SHP77 treated with DMSO at 0.1 percent for 48 hours (cell line): ENCODE data around the gene OPN1MW2.
"Not testable (repeated sequence)": the region's sequence is repeated elsewhere in the genome, so short reads cannot be mapped to it uniquely, and the experiment has no call there.

Source experiments
- DNase-seq: peaks from one replicate; lab custom pipeline; 2025; lab: John Stamatoyannopoulos, UW

The OPN1MW2 gene

DNA sequence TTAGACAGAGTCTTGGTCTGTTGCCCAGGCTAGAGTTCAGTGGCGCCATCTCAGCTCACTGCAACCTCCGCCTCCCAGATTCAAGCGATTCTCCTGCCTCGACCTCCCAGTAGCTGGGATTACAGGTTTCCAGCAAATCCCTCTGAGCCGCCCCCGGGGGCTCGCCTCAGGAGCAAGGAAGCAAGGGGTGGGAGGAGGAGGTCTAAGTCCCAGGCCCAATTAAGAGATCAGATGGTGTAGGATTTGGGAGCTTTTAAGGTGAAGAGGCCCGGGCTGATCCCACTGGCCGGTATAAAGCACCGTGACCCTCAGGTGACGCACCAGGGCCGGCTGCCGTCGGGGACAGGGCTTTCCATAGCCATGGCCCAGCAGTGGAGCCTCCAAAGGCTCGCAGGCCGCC lies at the start of gene OPN1MW2:
Gene OPN1MW2 (plus strand): TSS at position 301 of the 400 bp plus-strand sequence. CDS start 60 bp downstream, at position 361.
- DNase-seq, result not testable (repeated sequence)

DNA sequence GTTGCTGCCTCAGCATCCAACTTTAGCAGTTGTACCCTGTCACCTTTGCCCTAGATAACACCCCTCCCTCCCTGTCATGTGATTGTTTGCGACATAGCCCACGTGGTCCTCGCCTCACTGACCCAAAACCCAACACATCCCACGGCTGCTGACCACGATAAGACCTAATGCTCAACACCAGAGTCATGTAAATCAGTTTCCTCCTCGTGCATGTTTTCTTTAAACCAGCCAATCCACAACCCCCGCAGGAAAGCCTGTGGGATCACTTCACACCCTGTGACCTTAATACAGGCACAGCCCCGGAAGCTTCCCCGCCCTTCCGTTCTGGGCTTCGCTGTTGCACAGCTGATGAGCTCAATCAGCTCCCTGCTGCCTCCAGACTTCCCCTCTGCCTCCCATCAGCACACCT lies 47.0 kb upstream of the OPN1MW2 start:
- DNase-seq, result not testable (repeated sequence)

DNA sequence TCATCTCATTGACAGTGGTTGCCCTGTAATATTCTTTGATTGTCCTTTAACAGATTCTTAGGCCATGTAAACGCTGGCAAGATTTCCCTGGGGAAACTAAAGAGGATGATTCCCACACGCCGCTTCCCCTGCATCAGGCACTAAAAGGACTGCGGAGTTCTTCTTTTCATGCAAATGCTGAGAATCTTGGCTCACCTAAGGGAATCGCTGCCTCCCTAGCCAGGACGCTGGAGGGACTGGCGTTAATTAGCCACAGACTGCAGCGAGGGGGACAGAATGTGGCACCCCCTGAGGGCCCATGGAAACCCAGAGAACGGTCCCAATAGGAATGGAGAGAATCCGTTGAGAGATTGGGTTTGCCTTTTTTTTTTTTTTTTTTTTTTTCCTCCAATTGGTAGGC lies 45.2 kb upstream of the OPN1MW2 start:
- not testable (repeated sequence) for DNase-seq

DNA sequence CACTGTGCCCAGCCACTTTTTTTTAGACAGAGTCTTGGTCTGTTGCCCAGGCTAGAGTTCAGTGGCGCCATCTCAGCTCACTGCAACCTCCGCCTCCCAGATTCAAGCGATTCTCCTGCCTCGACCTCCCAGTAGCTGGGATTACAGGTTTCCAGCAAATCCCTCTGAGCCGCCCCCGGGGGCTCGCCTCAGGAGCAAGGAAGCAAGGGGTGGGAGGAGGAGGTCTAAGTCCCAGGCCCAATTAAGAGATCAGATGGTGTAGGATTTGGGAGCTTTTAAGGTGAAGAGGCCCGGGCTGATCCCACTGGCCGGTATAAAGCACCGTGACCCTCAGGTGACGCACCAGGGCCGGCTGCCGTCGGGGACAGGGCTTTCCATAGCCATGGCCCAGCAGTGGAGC lies 37.3 kb upstream of the OPN1MW2 start, which contains the start of gene OPN1MW:
Gene OPN1MW (plus strand): TSS at position 301 of the 400 bp plus-strand sequence. CDS start 82 bp downstream, at position 383.
- DNase-seq, result not testable (repeated sequence)

DNA sequence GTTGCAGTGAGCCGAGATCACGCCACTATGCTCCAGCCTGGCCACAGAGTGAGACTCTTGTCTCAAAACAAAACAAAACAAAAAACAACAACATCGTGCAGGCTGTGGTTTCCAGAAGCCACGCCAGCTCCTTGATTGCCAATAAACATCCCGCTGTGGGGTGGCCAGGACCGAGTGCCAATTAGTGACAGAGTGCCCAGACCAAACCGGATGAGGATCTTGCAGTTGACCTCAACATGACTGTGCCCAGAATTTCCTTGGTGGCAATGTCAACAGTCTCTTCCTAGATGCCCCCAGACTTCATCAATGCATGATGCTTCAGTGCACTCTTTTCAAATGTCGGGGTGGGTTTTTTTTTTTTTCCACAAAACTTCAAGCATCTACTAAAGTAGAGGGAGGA lies 35.8 kb upstream of the OPN1MW2 start:
- DNase-seq, result not testable (repeated sequence)

DNA sequence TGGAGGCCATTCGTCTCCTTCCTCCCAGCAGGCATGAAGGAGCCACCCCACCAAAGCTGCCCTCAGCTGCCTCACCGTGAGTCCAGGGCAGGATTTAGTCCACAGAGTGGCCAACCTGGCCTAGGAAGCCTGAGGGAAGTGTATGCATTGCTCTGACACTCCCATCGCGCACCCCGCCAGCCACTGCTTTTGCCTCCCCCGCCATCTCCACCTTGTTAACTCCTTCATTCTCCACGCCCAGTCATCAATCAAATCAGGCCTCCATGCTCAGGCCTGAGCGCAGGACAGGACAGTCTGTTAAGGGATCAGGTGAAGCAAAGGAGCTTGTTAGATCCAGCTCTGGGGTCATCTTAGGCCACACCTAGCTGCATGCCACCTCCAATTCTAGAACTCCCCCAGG lies 26.7 kb upstream of the OPN1MW2 start:
- not testable (repeated sequence) for DNase-seq

DNA sequence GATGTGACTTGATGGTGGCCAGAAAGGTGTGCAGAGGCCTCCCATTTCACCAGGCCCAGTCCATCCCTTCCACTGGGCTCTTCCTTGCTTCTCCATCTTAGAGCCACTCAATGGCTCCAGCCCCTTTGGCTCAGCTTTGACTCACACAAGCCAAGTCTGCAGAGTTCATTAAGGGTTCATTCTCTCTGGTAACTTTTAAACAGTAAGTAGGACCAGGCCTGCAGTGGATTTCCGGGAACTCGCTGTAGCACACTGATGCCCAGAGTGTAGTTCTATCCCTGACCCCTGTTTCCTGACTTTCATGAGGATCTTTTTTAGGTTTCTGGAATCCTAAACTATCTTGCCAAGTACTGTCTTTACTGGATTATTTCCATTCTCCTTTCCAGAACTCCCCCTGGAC lies 25.2 kb upstream of the OPN1MW2 start:
- not testable (repeated sequence) for DNase-seq

DNA sequence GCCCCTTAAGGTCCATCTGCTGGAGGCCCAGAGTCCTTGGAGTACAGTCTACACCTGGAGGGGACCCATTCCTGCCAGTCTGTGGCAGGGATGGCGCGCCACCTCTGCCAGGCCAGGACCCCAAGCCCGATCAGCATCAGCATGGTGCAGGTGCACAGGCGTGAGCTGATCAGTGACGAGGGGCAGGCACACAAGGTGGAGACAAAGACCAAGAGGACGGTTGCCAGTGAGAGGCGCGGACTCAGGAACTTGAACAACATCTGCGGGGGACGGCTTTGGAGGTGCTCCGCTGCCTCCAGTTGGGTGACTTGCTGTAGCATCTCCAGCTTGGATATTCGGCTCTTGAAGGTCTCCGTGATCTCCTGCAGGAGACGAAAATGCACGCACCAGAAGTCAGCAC lies 23.1 kb upstream of the OPN1MW2 start:
- DNase-seq, result not testable (repeated sequence)

DNA sequence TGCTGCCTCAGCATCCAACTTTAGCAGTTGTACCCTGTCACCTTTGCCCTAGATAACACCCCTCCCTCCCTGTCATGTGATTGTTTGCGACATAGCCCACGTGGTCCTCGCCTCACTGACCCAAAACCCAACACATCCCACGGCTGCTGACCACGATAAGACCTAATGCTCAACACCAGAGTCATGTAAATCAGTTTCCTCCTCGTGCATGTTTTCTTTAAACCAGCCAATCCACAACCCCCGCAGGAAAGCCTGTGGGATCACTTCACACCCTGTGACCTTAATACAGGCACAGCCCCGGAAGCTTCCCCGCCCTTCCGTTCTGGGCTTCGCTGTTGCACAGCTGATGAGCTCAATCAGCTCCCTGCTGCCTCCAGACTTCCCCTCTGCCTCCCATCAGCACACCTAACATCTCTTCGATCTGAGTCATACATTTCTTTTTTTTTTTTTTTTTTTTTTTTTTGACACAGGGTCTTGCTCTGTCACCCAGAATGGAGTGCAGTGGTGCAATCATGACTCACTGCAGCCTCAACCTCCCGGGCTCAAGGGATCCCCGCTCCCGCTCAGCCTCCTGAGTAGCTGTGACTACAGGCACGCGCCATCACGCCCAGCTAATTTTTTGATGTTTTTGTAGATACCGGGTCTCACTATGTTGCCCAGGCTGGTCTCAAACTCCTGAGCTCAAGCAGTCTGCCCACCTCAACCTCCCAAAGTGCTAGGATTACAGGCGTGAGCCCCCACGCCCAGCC lies 9.7 kb upstream of the OPN1MW2 start:
- DNase-seq, result not testable (repeated sequence)

DNA sequence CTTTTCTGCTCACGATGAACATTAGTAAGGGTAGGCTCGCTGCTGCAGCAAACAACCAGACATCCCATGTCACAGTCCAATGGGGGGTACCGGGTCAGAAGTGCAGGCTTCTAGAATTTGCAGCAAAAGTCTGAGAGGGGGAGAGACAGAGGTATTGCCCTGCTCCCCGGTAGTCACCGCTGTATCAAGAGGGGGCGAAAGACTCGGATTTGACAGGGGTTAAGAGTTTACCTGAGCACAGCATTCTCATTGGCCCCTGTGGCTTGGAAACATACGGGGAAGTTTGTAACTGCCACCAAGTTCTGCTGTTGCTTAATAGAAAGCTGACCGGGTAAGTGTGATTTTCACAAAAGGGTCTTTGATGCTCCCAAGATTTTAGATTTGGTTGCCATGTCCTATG lies 8.5 kb upstream of the OPN1MW2 start:
- not testable (repeated sequence) for DNase-seq

DNA sequence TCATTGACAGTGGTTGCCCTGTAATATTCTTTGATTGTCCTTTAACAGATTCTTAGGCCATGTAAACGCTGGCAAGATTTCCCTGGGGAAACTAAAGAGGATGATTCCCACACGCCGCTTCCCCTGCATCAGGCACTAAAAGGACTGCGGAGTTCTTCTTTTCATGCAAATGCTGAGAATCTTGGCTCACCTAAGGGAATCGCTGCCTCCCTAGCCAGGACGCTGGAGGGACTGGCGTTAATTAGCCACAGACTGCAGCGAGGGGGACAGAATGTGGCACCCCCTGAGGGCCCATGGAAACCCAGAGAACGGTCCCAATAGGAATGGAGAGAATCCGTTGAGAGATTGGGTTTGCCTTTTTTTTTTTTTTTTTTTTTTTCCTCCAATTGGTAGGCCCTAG lies 8.1 kb upstream of the OPN1MW2 start:
- not testable (repeated sequence) for DNase-seq

DNA sequence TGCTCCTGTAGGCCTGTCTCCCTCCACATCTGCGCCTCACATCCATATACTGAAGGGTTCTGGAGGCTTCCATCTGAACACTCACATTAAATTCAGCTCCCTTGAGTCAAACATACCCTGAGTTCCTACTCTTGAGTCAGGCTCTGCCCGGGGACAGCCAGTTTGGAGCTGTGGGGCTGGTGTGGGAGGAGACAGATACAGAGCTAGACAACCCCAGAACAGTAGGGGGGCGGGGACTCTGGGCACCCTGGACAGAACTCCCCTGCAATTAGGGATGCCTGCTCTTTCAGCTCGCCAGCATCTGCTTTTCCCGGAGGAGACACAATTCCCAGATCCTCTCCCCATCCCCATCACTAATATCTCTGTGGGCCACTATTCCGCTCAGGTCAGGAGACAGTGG lies 5.7 kb downstream of the OPN1MW2 start:
- DNase-seq, result not testable (repeated sequence)

DNA sequence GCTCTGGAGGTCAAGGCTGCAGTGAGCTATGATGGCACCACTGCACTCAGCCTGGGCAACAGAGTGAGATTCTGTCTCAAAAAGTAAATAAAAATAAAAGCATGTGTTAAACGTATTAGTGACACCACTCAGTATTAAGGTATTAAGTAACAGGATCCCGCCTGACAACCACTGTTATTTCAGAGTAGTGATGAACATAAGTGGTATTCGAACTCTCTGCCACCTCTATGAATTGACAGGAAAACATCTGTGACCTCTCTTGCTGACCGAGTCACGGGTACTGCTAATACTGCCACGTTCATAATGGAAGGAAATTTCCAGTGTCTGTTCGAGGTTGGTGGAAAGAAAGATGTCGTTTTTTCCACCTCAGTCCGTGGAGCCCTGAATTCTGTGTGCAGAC lies 7.2 kb downstream of the OPN1MW2 start:
- DNase-seq, result not testable (repeated sequence)

DNA sequence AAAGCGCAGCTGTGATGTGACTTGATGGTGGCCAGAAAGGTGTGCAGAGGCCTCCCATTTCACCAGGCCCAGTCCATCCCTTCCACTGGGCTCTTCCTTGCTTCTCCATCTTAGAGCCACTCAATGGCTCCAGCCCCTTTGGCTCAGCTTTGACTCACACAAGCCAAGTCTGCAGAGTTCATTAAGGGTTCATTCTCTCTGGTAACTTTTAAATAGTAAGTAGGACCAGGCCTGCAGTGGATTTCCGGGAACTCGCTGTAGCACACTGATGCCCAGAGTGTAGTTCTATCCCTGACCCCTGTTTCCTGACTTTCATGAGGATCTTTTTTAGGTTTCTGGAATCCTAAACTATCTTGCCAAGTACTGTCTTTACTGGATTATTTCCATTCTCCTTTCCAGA lies 11.9 kb downstream of the OPN1MW2 start:
- not testable (repeated sequence) for DNase-seq

DNA sequence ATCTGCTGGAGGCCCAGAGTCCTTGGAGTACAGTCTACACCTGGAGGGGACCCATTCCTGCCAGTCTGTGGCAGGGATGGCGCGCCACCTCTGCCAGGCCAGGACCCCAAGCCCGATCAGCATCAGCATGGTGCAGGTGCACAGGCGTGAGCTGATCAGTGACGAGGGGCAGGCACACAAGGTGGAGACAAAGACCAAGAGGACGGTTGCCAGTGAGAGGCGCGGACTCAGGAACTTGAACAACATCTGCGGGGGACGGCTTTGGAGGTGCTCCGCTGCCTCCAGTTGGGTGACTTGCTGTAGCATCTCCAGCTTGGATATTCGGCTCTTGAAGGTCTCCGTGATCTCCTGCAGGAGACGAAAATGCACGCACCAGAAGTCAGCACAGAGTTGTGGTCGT lies 14.1 kb downstream of the OPN1MW2 start:
- DNase-seq, result not testable (repeated sequence)

DNA sequence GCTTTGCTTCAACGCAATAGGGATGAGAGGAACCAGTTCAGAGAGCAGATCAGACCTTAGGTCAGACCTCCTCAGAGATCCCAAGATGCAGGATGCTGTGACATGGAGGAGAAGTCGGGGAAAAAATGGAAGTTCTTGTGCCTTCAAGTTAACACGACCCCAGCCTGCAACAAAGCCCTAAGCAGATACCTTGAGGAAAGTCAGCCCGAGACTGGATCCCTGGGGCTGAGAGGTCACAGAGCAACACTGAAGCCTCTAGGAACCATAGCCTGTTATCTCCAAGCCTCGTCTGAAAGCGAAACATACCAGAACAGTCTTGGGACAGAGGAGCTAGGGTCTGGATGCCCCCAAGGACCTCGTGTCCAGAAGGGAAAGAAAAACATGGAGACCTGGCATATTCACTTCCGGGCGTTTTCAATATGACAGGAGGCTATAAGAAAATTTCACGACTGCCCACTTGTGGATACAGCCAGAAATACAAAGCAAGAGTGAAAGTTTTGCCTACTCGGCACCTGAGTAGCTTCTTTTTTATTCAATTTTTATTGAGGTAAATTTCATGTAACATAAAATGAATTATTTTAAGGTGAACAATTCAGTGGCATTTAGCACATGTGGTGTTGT lies 19.5 kb downstream of the OPN1MW2 start:
- DNase-seq, result not testable (repeated sequence)

DNA sequence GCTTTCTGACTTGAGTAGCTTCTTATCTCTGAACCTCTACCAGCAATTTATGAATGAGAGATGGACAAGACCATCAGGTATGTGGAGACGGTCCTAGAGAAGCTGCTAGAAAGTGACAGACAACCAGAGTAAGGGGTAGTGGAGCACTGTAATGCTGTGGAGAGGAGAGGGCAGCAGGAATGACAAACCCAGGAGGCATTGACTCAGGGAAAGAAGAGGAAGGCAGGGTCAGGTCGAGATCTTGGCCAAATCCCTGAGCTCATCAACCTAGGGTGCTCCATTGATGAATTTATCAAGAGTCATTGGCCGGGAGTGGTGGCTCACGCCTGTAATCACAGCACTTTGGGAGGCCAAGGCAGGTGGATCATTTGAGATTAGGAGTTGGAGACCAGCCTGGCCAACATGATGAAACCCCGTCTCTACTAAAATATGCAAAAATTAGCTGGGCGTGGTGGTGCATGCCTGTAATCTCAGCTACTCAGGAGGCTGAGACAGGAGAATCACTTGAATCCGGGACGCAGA lies 20.5 kb downstream of the OPN1MW2 start:
- not testable (repeated sequence) for DNase-seq

DNA sequence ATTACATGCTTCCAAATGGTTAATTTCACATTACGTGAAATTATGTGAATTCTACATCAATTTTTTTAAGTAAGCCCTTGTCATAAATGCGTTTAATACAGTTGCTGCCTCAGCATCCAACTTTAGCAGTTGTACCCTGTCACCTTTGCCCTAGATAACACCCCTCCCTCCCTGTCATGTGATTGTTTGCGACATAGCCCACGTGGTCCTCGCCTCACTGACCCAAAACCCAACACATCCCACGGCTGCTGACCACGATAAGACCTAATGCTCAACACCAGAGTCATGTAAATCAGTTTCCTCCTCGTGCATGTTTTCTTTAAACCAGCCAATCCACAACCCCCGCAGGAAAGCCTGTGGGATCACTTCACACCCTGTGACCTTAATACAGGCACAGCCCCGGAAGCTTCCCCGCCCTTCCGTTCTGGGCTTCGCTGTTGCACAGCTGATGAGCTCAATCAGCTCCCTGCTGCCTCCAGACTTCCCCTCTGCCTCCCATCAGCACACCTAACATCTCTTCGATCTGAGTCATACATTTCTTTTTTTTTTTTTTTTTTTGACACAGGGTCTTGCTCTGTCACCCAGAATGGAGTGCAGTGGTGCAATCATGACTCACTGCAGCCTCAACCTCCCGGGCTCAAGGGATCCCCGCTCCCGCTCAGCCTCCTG lies 28.0 kb downstream of the OPN1MW2 start:
- not testable (repeated sequence) for DNase-seq

DNA sequence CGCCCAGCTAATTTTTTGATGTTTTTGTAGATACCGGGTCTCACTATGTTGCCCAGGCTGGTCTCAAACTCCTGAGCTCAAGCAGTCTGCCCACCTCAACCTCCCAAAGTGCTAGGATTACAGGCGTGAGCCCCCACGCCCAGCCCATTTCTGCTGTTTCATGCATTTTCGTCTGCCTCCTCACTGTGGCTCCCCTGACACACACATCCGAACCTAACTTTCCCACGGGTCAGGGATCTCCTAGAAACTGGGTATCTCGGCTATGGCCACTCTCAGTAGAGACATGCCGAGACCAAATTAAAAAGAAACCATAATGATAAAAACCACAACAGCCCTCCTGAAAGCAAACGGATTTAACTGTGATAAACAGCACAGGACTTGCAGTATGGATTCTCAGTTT lies 28.5 kb downstream of the OPN1MW2 start:
- DNase-seq, result not testable (repeated sequence)

DNA sequence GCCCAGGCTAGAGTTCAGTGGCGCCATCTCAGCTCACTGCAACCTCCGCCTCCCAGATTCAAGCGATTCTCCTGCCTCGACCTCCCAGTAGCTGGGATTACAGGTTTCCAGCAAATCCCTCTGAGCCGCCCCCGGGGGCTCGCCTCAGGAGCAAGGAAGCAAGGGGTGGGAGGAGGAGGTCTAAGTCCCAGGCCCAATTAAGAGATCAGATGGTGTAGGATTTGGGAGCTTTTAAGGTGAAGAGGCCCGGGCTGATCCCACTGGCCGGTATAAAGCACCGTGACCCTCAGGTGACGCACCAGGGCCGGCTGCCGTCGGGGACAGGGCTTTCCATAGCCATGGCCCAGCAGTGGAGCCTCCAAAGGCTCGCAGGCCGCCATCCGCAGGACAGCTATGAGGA lies 37.7 kb downstream of the OPN1MW2 start, which contains the start of gene OPN1MW3:
Gene OPN1MW3 (plus strand): TSS at position 301 of the 400 bp plus-strand sequence. CDS start 38 bp downstream, at position 339.
- DNase-seq, result not testable (repeated sequence)

DNA sequence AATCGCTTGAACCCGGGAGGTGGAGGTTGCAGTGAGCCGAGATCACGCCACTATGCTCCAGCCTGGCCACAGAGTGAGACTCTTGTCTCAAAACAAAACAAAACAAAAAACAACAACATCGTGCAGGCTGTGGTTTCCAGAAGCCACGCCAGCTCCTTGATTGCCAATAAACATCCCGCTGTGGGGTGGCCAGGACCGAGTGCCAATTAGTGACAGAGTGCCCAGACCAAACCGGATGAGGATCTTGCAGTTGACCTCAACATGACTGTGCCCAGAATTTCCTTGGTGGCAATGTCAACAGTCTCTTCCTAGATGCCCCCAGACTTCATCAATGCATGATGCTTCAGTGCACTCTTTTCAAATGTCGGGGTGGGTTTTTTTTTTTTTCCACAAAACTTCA lies 39.2 kb downstream of the OPN1MW2 start:
- DNase-seq, result not testable (repeated sequence)

DNA sequence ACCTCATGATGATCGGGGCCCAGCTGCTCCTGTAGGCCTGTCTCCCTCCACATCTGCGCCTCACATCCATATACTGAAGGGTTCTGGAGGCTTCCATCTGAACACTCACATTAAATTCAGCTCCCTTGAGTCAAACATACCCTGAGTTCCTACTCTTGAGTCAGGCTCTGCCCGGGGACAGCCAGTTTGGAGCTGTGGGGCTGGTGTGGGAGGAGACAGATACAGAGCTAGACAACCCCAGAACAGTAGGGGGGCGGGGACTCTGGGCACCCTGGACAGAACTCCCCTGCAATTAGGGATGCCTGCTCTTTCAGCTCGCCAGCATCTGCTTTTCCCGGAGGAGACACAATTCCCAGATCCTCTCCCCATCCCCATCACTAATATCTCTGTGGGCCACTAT lies 43.5 kb downstream of the OPN1MW2 start:
- DNase-seq, result not testable (repeated sequence)
